Muscle layer of colon (tissue), 2 donors: ENCODE data around the gene CACNA2D4.

Experiments used
- H3K27ac ChIP-seq: one replicate; pipeline ENCODE4 v1.7.0; 2013; ENCODE audit warnings: low read depth, mild to moderate bottlenecking, low read length, moderate library complexity
- H3K27me3 ChIP-seq, 2 donors: one replicate each; pipeline ENCODE4 v1.7.0; 2013; ENCODE audit warnings: low read length in 2 of 2, mild to moderate bottlenecking in 2 of 2; ENCODE audit not compliant: insufficient read depth in 2 of 2, control insufficient read depth in 1 of 2
- H3K36me3 ChIP-seq: one replicate; pipeline ENCODE4 v1.7.0; 2013; ENCODE audit warnings: mild to moderate bottlenecking, low read length; ENCODE audit not compliant: insufficient read depth
- H3K4me1 ChIP-seq: one replicate; pipeline ENCODE4 v1.7.0; 2013; ENCODE audit warnings: mild to moderate bottlenecking, low read length; ENCODE audit not compliant: insufficient read depth
- H3K4me3 ChIP-seq, 2 donors: one replicate each; pipeline ENCODE4 v1.7.0; 2013; ENCODE audit warnings: low read length in 2 of 2, low read depth in 1 of 2, mild to moderate bottlenecking in 1 of 2, moderate library complexity in 1 of 2
- H3K9ac ChIP-seq: one replicate; pipeline ENCODE4 v1.7.0; 2013; ENCODE audit warnings: low read length
- H3K9me3 ChIP-seq: one replicate; pipeline ENCODE4 v1.7.0; 2013; ENCODE audit warnings: mild to moderate bottlenecking, low read length
- donor health status: abdominal sarcoma.
- donor health status: Adenocarcinoma of cecum.

CACNA2D4 gene

DNA sequence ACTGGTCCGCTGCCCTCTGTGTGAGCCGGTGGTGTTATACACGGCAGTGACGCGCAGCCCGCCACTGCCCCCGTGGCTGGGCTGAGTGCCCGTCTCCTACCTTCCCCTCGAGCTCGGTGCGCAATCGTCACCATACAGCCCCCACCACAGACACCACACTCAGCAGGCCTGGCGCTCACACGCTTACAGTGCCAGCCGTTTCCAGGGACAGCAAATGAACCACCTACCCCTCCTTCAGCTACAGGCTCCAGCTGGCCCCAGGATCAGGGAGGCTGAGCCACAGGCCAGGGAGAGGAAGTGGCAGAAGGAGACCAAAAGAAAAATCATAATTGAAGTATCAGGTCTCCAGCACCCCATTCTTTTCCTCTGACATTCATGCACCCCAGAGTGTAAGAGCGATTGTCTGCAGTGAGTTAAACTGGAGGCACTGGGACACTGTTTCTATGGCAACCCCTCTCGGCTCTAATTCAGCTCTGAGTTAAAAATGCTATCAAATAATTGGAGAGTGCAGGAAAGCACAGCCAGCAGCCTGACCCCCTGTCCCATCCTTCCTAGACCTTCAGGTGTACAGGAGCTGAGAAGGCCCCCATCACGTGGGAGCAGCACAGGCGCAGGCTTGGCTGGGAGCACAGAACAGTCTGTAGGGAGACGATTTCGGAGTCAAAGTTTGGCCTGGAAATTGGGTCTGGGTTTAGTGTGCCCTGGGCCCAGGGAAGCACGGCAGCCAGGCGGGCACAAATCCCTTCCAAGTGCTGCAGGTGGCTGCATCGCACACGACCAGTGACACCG lies 80.1 kb downstream of the CACNA2D4 start:
- H3K9me3 ChIP-seq, result no peaks in the 10 kb centered on the region
- no peak overlapping the region for H3K27ac ChIP-seq
- H3K4me1 ChIP-seq, result no peaks in the 10 kb centered on the region
- H3K36me3 ChIP-seq, result no peaks in the 10 kb centered on the region
- no peak overlapping the region for H3K9ac ChIP-seq
- no peaks in the 10 kb centered on the region for H3K27me3 ChIP-seq
- no peak overlapping the region for H3K4me3 ChIP-seq

DNA sequence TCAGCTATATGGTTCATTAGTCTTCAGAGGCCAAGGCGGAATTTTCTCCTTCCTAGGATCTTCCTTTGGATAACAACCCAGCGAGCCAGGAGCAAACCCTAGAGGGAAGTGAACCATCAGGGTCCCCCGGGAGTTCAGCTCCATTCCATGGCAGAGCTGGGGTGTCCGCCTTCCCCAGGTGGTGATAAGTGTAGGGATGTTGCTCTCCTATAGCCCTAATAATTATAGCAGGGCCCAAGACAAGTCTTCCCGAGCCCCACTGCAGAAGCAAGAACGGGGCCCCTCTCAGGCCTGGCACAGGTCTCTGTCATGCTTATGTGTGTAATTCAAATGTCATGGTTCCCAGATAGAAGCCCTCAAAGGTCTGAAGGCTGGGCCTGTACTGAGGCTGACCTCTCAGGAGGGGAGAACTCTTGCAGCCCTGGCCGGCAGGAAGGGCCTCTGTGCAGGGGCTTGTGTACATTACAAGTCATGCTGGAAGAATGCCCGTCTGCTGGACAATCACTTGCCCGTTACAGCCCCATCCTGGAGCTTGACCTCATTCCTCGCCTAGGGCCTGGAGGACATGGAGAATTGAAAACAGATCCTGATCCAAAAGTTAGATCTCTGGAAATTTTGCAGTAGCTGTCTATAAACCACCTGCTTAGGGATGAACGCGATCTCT lies 80.8 kb downstream of the CACNA2D4 start:
- Histone ChIP-seq H3K4me3 (no peak overlapping the region), H3K9me3 (no peaks in the 10 kb centered on the region), H3K9ac (no peak overlapping the region), H3K27me3 (no peaks in the 10 kb centered on the region), H3K4me1 (no peaks in the 10 kb centered on the region), H3K36me3 (no peaks in the 10 kb centered on the region), H3K27ac (no peak overlapping the region)

DNA sequence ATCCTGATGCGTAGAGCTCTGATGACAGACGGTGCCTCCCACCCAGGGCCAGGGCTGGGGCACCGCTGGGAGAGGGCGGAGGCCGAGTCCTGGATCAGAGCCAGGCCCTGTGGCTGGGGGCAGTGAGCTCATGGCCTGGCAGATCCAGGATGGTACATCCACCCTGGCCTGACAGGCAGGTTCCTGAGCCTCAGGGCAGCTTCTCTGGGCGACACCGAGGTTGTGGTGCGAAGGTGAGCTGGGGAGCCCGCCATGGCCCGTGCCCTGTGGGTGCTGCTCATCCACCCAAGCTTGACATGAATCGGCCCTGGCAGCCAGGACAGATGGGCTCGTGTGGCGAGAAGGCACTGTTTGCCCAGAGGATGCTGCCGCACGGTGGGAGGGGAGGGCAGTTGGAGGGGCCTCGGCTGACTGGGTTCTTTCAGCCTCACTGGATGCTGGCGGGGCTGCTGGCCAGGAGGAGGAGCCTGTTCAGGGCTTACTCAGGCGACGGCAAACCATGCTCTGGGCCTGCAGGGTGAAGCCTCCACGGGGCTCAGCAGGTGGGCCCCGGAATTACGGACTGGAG lies 81.5 kb downstream of the CACNA2D4 start:
- Histone ChIP-seq H3K9ac (no peak overlapping the region), H3K4me1 (no peaks in the 10 kb centered on the region), H3K9me3 (no peaks in the 10 kb centered on the region), H3K4me3 (no peak overlapping the region), H3K27ac (no peak overlapping the region), H3K36me3 (no peaks in the 10 kb centered on the region), H3K27me3 (no peaks in the 10 kb centered on the region)

DNA sequence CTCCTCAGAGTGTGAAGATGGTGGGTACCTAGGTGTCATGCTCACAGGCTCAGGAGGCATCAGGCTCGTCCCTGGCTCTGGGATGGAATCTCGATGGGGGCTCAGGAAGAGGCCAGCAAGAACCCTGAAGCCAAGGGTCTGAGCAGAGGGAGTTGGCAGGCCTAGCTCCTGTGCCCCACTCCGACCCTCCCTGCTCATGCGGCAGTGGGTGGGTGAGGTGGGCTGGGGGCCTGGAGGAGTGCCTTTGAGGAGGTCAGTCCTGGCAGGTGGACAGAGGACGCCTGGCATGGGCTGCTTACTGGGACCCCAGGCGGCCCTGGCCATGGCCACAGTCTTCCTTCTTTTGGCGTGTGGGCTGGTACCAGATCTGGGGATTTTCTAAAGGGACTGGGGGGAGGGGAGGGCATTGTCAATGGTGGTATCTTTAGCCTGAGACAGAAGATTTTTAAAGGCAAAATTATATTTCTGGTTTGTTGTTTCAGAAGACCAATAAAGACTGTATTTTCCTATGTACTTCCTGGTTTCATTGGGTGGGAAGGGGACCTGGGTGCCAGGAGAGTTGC lies 82.1 kb downstream of the CACNA2D4 start:
- no peak overlapping the region for H3K27ac ChIP-seq
- H3K4me3 ChIP-seq, result no peak overlapping the region
- no peaks in the 10 kb centered on the region for H3K4me1 ChIP-seq
- no peaks in the 10 kb centered on the region for H3K36me3 ChIP-seq
- no peak overlapping the region for H3K9ac ChIP-seq
- H3K9me3 ChIP-seq, result no peaks in the 10 kb centered on the region
- peaks cover 0 to 5% of the 10 kb centered on the region in 2 donors for H3K27me3 ChIP-seq

DNA sequence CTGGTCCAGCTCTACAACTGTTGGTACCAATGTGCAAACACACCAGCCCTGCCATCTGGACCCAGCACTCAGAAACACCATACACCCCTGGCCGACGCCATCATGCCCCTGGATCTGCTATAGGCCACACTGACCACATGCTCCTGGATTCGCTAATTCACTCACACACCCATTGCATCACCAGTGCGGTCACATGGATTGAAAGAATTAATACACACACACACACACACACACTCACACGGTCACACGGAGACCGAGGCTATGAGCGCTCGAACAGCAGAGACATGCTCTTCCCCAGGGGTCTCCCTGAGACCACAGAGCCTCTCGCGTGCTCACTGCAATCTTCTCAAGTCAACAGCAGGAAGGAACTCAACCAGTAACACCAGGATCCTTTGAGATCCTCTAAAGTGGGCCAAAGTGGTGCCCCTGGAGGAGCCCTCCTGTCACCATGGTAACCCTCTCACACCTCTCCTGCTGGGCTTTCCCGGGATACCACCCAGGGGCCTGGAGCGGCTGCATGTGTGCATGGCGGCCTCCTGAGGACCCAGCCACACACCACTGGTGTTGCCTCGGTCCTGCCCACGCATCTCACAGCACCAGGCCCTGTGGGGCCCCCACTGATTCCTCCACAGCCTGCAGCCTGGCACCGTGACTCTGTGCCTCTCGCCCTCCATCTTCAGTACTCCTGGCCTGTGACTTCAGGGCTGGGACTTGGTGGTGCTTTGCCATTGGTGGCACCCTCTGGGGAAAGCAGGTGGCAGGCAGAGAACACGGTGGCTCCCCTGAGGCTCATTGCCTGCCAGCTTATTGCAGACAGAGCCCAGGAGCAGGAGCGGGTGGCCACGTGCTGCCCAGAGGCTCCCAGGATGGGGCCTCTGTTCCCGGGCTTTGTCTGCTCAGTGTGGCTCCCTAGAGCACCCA lies 83.0 kb downstream of the CACNA2D4 start:
- H3K36me3 ChIP-seq, result no peaks in the 10 kb centered on the region
- no peaks in the 10 kb centered on the region for H3K9me3 ChIP-seq
- H3K27ac ChIP-seq, result no peak overlapping the region
- peaks cover 0 to 11% of the 10 kb centered on the region in 2 donors for H3K27me3 ChIP-seq
- no peaks in the 10 kb centered on the region for H3K4me1 ChIP-seq
- H3K4me3 ChIP-seq, result no peak overlapping the region
- H3K9ac ChIP-seq, result no peak overlapping the region

DNA sequence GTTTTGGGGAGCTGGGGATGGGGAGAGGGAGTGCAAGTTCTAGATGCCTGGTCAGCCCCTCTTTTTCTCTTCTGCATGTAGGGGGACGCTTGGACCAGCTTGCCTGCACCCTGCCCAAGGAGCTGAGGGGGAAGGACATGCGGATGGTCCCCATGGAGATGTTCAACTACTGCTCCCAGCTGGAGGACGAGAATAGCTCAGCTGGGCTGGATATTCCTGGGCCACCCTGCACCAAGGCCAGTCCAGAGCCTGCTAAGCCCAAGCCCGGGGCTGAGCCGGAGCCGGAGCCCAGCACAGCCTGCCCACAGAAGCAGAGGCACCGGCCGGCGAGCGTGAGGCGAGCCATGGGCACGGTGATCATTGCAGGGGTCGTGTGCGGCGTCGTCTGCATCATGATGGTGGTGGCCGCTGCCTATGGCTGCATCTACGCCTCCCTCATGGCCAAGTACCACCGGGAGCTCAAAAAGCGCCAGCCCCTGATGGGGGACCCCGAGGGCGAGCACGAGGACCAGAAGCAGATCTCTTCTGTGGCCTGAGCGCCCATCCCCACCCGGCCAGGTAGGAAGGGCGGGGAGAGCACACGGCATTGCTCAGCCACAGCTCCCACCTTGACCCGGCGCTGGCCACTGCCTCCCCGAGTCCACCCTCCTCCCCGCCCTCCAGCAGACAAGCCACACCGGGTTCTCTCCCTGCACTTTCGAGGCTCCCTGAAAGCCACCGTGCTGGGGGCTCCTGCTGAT lies 84.1 kb downstream of the CACNA2D4 start:
- H3K9ac ChIP-seq, result no peak overlapping the region
- peaks cover 0 to 12% of the 10 kb centered on the region in 2 donors for H3K27me3 ChIP-seq
- H3K4me3 ChIP-seq, result no peak overlapping the region
- no peak overlapping the region for H3K27ac ChIP-seq
- no peaks in the 10 kb centered on the region for H3K36me3 ChIP-seq
- H3K4me1 ChIP-seq, result no peaks in the 10 kb centered on the region
- H3K9me3 ChIP-seq, result no peaks in the 10 kb centered on the region

DNA sequence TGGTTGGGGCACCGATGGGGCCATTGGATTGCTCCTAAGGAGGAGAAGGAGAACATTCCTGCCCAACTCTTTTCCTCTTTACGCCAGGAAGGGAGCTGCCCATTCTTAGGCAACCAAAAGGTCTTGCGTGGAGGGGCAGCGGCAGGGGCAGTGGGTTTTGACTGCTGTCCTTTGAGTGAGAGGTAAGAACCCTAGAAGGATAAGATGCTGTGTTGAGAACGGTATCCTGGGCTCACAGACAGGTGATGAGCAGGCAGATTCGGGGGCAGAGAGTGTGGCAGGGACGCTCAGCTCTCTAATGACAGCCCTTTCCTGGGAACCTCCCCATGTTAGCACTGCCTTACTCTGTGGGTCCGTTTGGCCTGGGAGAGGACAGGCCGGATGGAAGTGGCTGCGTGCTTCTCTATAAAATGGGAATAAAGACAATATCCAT lies 84.8 kb downstream of the CACNA2D4 start:
- no peaks in the 10 kb centered on the region for H3K36me3 ChIP-seq
- H3K9ac ChIP-seq, result no peak overlapping the region
- H3K4me1 ChIP-seq, result no peaks in the 10 kb centered on the region
- no peak overlapping the region for H3K4me3 ChIP-seq
- no peak overlapping the region for H3K27ac ChIP-seq
- H3K9me3 ChIP-seq, result no peaks in the 10 kb centered on the region
- H3K27me3 ChIP-seq, result peaks cover 0 to 12% of the 10 kb centered on the region in 2 donors

DNA sequence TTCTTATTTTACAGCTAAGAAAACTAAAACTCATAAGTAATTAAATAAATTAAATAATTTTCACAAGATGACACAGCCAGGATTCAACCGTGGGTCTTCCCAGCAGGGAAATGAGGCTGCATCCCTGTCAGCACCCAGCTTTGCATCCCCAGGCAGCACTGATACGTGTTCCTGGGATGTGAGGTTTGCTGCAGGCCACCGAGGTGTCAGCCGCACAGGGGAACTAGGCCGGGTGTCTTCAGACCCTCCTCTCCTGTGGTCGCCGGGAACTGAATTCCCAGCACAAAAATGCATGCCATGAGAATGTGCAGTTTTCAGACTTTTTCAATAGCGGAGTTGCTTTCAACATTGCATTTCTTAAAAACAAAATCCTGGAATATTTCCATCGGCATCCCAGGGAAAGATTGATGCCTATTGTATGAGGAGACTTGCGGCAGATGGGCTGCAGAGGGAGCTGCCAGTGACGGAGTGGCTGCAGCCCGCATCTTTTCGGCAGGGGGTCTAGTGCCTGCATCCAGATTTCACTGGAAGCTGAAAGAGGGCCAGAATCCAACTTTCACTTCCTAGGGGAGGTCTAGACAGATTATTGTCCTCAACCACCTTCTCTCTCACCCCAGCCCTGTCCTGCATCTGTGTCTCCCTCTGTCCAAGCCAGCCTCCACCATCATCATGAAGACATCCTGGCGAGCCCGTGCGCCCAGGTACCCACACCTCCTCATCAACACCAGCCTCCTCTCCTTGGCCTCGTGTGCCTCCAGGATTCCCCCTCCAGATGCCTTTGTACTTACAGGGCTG lies 85.5 kb downstream of the CACNA2D4 start:
- Histone ChIP-seq H3K27ac (no peak overlapping the region), H3K4me1 (no peaks in the 10 kb centered on the region), H3K27me3 (peaks cover 2 to 12% of the 10 kb centered on the region in 2 donors), H3K9me3 (no peaks in the 10 kb centered on the region), H3K4me3 (no peak overlapping the region), H3K36me3 (no peaks in the 10 kb centered on the region), H3K9ac (no peak overlapping the region)

DNA sequence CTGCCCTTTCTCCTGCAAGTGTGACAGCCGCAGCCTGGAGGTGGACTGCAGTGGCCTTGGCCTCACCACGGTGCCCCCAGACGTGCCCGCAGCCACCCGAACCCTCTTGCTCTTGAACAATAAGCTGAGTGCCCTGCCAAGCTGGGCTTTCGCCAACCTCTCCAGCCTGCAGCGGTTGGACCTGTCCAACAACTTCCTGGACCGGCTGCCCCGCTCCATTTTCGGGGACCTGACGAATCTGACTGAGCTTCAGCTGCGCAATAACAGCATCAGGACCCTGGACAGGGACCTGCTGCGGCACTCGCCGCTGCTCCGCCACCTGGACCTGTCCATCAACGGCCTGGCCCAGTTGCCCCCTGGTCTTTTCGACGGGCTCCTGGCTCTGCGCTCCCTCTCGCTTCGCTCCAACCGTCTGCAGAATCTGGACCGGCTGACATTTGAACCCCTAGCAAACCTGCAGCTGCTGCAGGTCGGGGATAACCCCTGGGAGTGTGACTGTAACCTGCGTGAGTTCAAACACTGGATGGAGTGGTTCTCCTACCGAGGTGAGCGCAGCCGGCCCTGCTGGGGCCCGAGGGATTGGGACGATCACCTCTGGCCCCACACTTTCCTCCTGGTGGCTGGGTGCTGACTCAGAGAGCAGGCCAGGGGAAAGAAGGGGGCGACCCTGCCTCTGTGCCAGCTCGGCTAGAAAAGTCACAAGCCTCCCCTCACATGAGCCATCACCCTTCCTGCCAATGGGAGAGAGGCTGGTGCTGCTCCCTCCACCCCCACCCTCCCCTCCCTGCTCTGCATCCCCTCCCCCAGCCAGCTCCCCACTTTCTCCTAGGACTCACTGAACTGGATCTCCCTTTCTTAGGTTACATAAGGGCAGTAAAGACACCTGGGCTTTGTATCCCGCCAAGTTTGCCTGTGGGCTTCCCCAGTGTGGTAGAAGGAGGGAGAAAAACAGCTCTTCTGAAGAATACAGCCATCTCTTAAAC lies 87.2 kb downstream of the CACNA2D4 start:
- H3K27me3 ChIP-seq, result peaks cover 3 to 12% of the 10 kb centered on the region in 2 donors
- no peak overlapping the region for H3K4me3 ChIP-seq
- H3K9me3 ChIP-seq, result no peaks in the 10 kb centered on the region
- H3K36me3 ChIP-seq, result no peaks in the 10 kb centered on the region
- H3K4me1 ChIP-seq, result no peaks in the 10 kb centered on the region
- no peak overlapping the region for H3K27ac ChIP-seq
- no peak overlapping the region for H3K9ac ChIP-seq
